HG02943 (cell line): Measurements from ENCODE around the gene SMG6.

Experiments
- ATAC-seq: cut with Tn5 transposase; IDR thresholded peaks from one replicate; pipeline ENCODE4 v1.9.1; 2021; ENCODE audit warnings: mild to moderate bottlenecking, low read depth, moderate library complexity; ENCODE audit not compliant: unreplicated experiment

SMG6 gene

DNA sequence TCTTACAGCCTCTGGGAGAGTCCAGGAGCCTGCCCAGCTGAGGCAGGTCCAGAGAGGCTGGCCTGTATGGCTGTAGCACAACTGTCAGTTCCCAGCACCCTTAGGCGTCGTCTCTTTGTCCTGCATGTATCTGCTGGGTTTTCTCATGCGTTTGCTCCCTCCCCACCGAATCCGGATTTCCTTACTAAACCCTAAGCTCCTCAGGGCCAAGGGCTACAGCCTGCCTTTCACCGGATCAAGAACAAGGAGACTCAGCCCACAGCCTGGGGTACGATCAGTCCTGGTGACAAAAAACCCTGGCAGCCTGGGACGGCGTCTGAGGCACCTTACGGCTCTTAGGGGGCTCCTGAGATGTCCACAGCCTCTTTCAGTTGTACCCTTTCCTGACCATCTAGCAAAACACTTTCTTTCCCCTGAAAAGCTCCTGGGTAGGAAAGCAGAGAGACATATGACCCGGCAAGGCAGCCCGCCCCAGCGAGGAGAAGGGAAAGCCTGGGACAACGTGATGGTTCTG, 236.5 kb downstream of the SMG6 start:
- ATAC-seq: no peak

DNA sequence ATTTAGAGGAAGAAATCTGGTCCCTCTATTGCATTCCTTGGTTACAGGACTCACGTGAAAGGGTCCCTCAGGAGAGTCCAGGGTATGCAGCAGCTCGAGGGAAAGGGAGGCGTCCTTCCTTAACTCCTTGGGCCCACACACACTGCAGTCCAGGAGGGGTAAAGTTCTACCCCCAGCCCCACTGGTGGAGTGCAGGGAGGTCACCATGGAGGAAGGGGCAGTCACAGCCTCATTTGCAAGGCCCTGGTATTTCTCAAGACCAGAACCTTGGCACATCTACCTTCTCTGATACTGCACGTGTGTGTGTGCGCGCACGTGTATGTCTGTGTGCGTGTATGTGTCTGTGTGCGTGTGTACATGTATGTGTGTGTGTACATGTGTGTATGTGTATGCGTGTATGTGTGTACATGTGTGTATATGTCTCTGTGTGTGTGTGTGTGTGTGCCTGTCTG, 237.6 kb downstream of the SMG6 start:
- no peak for ATAC-seq

DNA sequence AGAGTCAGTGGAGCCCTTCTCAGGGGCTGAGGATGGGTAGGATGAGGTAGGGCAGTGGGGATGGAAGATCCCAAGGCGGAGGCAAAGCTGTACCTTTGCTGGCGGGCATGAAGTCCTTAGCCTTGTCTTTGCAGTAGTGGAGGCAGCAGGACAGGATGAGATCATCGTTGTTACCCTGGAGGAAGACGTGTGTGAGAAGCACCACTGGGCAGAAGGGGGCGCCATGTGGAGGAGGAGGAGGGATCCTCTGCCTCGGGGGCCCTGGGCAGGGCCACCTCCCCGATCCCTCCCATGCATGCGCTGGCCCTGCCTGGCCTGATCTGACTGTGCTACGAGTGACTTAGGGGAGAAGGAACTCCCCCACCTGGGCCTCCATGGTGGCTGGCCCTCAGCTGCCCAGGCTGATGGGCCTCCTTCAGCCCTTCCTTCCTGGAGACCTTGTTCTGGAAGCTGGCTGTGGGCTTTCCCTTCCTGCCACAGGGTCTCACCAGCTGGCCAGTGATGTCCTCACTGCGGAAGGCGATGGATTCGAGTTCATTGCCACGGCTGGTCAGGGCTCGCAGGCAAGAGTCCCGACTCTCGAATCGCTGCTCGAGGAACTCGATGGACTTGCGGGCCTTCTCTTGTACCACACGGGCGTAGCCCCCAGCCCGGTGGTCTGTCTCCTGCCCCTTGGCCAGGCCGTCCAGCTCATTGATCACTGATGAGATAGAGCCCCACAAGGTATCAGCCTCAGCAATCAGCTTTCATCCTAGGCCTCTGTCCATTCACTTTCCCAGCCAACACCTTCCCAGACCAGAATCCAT, 238.4 kb downstream of the SMG6 start:
- ATAC-seq: no peak

DNA sequence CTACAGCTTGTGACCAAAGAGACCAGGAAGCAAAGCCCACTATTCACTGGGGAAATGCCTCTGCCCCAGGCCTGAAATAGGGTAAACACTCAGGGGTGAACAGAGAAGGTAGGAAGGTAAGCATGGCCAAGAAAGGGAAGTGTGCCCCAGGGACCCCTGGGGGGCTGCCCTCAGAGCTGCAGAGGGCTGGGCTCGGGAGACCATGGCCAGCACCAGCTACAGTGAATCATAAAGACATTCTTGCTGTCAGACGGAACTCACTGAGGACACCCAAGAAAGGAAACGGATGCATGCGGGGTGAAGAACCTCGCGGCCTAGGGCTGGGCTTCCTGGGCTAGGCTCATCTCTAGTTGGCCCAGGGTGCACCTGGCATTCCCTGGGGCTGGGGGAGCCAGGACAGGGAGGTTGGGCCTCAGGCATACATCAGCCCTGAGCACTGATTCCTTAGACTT, 239.0 kb downstream of the SMG6 start:
- ATAC-seq: no peak

DNA sequence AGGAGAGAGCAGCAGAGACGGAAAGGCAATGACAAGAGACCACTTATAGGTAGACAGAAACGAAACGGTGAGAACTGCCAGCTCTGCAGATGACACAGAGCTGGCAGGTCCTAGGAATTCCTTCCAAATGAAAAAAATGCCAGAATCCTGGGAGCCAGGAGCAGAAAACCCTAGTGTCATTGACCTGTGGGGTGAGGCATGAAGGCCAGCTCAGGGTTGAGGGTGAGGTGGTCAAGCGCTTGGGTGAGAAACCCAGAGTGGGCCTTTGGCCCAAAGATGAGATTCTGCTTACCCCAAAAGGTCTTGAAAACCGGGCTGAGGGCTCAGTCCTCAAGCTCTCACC, 239.5 kb downstream of the SMG6 start:
- ATAC-seq: no peak

DNA sequence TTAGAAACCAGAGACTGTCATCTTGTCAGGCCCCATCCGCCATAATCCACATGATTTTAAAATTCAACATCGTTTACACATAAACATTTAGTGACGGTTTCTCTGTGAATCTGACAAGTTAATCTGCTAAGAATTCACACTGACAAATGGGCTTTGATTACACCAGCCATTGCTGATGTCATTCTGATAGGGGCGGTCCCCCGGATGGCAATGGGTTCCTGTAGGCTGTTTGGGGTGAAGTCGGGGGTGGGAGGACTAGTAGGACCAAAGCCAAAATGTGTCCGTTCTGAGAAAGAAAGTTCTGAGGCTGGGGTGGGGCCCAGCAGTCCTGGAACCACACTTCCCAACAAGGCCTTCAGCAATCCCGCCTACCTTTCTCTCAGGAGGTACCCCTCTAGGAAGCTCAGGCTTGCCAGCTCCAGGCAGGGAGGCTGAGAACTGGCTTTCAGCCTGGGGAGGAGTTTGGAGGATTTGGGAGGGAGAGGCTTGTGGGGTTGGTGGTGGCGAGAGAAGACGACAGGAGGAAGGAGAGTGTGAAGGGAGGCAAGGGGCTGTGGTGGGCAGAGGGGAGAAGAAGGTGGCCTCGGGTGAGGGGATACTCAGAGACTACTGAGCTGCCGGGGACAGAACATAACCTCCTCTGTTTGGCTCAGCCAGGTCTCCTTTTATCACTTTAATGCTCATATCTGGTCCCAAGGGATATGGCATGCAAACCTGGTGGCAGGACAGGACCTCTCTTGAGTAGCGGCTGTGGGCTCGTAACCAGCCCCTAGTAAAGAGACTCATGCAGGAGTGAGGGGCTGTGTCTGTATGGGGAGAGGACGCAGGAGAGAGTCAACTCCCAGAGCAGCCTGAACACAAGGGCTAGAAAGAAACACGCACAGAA, 240.1 kb downstream of the SMG6 start:
- no peak for ATAC-seq

DNA sequence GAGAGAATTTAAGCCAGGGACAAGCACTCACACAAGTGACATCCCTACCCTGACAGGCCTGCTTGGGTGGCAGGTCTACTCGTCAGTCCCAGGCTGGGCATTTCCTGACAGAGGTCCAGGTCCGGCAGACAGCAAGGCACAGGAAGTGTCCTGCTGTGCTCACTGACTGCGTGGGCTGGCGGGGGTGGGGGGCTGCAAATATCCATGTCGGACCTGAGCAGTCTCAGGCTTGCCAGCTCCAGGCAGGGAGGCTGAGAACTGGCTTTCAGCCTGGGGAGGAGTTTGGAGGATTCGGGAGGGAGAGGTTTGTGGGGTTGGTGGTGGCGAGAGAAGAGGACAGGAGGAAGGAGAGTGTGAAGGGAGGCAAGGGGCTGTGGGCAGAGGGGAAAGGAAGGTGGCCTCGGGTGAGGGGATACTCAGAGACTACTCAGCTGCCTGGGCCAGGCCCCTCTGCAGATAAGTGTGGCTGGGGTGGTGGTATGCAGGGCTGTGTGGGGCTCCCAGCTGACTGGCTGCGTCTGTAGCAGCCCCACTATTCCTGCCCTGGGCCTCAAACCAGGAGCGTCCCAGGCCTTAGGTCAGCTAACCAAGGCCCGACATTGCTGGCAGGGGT, 240.9 kb downstream of the SMG6 start:
- ATAC-seq: no peak

DNA sequence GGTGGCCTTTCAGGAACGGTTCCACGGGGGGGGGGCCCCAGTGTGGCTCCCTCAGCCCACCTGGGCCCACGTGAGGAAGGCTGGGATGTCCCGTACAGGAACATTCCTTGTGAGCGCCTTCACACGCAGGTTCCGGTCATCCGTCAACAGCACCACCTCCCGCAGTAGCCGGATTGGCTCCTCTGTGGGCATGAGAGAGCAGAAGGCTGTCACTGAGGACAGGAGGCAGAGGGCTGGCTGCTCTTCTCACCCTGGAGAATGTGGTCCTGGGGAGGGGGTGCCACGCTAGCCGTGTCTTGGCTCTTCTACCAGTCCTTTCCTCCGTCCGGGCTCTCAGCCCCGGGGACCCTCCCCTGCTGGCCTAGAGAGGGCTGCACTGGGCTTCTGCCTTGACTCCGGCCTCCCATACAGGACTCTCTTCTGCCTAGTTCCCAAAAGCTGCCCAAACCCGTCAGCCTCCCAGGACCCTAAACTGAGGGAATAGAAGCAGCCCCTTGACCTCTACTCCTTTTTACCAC, 242.1 kb downstream of the SMG6 start:
- ATAC-seq: no peak

DNA sequence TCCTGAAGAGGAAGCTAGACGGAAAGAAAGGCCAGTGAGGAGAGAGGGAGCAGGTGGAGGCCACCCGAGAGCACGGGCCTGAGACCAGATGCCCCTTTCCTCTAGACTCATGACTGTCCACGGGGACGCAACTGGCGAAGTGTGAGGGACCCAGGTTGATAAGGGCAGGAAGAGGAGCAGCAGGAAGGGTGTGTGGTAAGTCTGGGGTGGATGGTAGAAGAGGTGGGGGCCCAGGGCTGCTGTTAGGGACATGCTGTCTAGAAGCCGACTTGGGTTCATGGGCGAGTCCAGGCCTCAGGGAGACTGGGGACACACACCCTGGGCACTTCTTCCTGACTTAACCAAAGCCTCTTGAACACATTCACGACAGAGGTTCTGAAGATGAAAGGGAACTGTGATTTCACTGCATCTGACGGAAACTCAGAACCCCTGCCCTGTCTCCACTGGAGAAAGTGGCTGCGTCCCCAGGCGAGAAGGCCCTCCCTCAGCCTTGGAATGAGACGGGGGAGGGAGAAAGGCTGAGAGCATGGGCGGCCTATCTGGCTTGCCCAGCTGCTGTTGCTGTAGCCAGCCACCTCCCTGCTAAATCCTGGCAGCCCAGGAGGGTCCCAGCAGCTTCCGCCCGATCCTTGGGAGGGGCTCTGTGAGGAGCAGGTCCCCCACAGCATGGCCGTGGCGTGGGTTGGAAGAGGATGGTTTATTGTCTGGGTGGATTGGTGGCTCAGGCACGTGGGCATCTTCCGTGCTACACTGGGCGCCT, 242.7 kb downstream of the SMG6 start:
- no peak for ATAC-seq

DNA sequence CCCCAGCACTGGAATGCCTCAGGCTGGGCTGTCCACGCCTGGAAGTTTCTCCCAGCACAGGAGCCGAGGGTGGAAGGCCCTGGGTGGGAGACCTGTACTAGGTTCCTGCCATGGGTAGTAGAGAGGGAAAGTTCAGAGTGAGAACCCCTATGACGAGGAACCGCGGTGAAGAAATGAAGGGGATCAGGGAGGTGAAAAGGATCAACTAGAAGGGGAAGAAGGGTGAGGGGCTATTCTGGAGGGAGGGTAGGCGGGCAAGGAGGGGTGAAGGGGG, 243.3 kb downstream of the SMG6 start:
- no peak for ATAC-seq

DNA sequence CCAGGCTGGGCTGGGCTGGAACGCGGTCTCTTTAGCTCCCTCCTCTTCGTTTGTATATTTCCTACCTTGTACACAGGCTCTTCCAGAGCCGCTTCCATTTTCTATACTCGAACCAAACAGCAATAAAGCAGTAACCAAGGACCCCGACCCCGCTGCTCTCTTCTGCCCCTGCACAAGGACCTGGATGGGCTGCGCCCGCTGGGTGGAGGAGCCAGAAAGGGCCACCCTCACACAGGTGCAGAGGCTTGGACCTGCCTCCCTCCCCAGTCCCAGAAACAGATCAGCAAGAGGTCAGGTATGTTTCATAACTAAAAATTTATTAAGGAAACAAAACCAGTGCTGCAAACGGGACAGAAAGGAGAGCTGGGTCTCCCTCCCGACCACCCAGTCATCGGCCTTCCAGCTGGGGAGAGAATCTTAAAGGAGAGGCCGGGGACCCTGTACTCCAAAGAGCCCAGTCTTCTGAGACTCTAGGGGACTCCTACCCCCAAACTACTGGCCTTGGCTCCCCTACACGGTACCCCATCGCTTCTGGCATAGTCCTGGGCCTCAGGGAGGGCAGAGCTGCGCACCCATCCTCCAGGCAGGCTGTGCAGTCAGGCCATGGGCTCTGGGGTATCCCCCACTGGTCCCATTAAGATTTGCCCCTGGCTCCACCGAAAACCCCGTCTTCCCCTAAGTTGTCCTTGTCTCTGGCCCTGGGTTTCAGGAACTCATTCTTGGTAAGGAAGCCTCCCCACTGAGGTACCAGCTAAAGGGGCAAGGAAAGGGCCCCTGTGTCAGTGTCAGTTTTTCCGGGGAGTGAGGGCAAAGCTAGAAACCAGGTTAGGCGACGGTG, 243.8 kb downstream of the SMG6 start:
- ATAC-seq: no peak

DNA sequence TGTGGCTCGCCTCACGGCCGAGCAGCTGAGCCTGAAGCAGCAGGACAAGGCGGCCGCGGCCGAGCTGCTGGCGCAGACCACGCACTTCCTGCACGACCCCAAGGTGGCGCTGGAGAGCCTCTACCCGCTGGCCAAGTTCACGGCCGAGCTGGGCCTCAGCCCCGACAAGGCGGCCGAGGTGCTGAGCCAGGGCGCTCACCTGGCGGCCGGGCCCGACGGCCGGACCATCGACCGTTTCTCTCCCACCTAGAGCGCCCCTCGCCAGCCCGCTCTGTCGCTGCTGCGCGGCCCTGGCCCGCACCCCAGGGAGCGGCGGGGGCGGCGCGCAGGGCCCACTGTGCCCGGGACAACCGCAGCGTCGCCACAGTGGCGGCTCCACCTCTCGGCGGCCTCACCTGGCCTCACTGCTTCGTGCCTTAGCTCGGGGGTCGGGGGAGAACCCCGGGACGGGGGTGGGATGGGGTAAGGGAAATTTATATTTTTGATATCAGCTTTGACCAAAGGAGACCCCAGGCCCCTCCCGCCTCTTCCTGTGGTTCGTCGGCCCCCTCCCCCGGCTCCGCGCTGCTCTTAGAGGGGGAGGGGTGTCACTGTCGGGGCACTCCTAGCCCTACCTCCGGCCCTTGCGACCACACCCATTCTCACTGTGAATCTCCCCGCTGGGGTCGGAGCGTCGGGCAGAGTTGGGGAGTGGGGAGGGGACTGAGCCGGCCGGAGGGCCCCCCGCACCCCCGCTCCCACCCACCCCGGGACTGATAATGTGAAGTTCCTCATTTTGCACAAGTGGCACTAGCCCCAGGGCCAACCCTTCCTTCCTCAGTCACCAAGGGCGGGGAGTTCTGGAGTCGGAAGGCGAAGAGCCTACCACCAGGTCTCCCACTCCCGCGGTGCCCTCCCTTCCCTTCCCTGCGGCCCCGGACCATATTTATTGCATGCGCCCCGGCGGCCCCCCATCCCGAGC, 244.7 kb downstream of the SMG6 start:
- ATAC-seq: no peak

DNA sequence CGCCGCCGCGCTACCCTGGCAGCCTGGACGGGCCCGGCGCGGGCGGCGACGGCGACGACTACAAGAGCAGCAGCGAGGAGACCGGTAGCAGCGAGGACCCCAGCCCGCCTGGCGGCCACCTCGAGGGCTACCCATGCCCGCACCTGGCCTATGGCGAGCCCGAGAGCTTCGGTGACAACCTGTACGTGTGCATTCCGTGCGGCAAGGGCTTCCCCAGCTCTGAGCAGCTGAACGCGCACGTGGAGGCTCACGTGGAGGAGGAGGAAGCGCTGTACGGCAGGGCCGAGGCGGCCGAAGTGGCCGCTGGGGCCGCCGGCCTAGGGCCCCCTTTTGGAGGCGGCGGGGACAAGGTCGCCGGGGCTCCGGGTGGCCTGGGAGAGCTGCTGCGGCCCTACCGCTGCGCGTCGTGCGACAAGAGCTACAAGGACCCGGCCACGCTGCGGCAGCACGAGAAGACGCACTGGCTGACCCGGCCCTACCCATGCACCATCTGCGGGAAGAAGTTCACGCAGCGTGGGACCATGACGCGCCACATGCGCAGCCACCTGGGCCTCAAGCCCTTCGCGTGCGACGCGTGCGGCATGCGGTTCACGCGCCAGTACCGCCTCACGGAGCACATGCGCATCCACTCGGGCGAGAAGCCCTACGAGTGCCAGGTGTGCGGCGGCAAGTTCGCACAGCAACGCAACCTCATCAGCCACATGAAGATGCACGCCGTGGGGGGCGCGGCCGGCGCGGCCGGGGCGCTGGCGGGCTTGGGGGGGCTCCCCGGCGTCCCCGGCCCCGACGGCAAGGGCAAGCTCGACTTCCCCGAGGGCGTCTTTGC, 245.6 kb downstream of the SMG6 start:
- no peak for ATAC-seq

DNA sequence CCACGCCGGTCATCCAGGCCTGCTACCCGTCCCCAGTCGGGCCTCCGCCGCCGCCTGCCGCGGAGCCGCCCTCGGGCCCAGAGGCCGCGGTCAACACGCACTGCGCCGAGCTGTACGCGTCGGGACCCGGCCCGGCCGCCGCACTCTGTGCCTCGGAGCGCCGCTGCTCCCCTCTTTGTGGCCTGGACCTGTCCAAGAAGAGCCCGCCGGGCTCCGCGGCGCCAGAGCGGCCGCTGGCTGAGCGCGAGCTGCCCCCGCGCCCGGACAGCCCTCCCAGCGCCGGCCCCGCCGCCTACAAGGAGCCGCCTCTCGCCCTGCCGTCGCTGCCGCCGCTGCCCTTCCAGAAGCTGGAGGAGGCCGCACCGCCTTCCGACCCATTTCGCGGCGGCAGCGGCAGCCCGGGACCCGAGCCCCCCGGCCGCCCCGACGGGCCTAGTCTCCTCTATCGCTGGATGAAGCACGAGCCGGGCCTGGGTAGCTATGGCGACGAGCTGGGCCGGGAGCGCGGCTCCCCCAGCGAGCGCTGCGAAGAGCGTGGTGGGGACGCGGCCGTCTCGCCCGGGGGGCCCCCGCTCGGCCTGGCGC, 246.3 kb downstream of the SMG6 start:
- ATAC-seq: no peak

DNA sequence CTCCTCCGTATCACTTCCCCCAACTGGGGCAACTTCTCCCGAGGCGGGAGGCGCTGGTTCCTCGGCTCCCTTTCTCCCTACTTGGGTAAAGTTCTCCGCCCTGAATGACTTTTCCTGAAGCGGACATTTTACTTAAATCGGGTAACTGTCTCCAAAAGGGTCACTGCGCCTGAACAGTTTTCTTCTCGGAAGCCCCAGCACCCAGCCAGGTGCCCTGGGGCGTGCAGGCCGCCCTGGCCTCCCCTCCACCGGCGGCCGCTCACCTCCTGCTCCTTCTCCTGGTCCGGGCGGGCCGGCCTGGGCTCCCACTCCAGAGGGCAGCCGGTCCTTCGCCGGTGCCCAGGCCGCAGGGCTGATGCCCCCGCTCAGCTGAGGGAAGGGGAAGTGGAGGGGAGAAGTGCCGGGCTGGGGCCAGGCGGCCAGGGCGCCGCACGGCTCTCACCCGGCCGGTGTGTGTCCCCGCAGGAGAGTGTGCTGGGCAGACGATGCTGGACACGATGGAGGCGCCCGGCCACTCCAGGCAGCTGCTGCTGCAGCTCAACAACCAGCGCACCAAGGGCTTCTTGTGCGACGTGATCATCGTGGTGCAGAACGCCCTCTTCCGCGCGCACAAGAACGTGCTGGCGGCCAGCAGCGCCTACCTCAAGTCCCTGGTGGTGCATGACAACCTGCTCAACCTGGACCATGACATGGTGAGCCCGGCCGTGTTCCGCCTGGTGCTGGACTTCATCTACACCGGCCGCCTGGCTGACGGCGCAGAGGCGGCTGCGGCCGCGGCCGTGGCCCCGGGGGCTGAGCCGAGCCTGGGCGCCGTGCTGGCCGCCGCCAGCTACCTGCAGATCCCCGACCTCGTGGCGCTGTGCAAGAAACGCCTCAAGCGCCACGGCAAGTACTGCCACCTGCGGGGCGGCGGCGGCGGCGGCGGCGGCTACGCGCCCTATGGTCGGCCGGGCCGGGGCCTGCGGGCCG, 247.1 kb downstream of the SMG6 start:
- no peak for ATAC-seq
